Measurements from ENCODE around the gene AUNIP.

DNA sequence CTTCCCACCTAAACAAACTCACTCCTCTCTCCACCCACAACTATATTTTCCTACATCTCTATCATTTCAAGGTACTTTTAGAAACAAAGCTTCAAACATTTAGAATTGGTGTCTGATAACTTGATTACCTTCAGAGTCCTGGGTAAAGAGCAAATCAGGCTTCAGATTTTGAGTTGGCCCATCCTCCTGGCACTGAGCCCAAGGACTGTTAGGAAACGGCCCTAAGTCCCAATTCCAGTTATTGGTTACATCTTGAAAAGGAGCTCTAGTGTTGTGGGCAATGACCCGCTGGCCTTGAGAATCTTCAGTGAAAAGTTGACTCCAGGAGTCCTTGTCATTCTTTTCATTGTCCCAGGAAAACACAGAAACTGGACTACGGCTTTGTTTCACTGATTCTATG, 24.4 kb downstream of the AUNIP start:
- TF ChIP-seq GATA2 (IDR thresholded peaks at IDR 0.05; ENCODE audit: low read depth, low read length) (no peak), GATA3 (IDR thresholded peaks at IDR 0.05; ENCODE audit: low read depth, low read length) (no peak)
